ENCODE measurements around the gene B9D1.

The B9D1 gene

DNA sequence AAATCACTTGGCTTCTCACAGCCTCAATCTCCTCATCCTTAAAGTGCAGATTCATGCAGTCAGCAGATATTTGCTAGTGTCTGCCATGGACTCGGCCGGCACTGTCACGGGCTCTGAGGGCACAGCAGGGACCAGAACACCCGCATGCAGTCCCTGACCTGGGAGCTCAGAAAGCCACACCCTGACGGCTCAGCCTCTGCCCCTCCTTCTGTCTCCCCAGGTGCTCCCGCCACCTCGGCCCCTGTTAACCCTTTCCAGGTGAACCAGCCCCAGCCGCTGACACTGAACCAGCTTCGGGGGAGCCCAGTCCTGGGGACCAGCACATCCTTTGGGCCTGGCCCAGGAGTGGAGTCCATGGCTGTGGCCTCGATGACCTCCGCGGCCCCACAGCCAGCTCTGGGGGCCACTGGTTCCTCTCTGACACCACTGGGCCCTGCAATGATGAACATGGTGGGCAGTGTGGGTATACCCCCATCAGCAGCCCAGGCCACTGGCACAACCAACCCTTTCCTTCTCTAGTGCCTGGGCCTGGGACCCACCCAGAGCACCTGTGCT, 28.7 kb downstream of the B9D1 start:
- in situ Hi-C loops (cut with HindIII; ENCODE audit: low pct_unique_long_range_greater_than_20kb, low sequenced_read_pairs) = no loop called here
- no peak for DNase-seq (ENCODE audit: low read depth in 1 of 2, low spot score in 1 of 2)
- no peak for TF ChIP-seq JUND (IDR thresholded peaks at IDR 0.05; ENCODE audit: low read depth)

DNA sequence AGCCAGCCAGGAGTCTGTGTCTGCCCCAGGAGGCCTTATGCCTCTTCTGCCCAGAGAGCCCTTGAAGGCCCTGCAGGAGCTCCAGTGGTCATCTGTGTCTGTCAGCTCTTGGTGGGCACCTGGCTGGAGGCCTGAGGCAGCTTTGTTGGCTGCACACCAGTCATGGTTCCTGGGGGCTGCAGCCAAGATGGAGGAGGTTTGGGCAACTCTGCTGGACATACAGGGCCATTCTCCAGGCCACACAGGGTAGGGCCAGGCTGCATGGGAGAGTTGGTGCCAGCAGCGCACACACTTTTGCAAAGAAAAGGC, 29.4 kb downstream of the B9D1 start:
- in situ Hi-C loops (cut with HindIII; ENCODE audit: low pct_unique_long_range_greater_than_20kb, low sequenced_read_pairs) = no loop called here

DNA sequence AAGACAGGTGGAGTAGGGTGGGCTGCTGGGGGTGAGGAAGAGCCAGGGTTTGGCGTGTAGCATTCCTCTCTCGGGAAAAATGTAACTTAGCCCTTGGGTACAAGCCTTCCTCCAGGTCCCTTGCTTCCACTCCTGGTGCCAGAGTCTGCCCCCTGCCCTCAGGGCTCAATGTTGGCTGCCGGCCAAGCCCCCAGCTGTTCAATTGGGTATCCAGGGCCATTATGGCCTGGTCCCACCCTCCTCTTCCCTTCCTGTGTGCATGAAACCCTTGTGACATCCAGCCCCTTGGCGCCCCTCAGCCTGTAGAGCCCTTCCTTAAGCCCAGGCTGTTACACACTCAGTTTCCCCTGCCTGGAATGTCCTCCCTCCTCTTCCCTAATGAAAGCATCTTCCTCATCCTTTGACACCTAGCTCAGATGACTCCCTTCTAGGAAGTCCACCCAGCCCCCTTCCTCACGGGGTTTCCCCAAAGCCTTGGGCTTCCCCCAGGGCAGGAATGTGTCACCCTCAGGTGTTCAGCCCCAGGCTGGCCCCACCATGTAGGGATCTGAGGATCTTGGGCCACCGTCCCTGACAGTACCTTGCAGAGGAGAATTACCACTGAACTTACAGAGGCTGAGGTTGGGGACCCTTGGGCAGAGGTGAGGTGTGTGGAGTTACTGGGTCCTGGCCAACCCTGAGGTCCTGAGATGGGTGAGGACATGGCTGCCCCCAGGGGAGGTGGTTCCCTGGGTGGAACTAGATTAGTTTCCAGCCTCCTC, 30.0 kb downstream of the B9D1 start:
- in situ Hi-C loops (cut with HindIII; ENCODE audit: low pct_unique_long_range_greater_than_20kb, low sequenced_read_pairs) = no loop called here
- TF ChIP-seq JUND (IDR thresholded peaks at IDR 0.05; ENCODE audit: low read depth) = no peak

More for the DNA sequence above, 29.4 kb downstream of the B9D1 start:
- no peak for TF ChIP-seq JUND (IDR thresholded peaks at IDR 0.05; ENCODE audit: low read depth)
- no peak for DNase-seq (ENCODE audit: low read depth in 1 of 2, low spot score in 1 of 2)

DNA sequence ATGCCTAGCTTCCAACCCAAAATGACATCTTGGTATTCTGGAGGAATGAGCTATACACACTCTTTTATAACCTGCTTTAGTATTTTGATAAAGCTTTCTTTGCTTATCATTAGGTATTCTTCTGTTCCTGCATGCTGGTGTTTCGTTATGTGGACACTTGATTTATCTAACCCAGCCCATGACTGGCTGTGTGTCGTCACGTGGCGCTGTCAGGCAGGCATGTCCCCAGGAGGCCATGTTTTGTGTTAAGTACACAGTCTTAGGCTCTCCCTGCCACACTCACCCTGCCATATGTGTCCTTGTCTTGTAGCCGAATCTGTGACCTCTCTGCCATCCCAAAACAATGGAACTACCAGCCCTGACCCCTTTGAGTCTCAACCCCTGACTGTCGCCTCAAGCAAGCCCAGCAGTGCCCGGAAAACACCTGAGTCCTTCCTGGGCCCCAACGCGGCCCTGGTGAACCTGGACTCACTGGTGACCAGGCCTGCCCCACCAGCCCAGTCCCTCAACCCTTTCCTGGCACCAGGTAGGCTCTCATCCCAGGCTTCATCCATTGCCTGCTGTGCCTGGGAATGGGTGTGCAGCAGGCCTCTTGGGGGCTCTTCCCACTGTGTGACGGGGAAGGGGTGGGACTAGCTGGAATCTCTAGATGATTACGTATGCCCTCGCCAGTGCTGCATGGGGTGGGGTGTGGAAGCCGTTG, 30.8 kb downstream of the B9D1 start:
- no peak for TF ChIP-seq JUND (IDR thresholded peaks at IDR 0.05; ENCODE audit: low read depth)
- in situ Hi-C loops (cut with HindIII; ENCODE audit: low pct_unique_long_range_greater_than_20kb, low sequenced_read_pairs) = no loop called here
- DNase-seq (ENCODE audit: low read depth in 1 of 2, low spot score in 1 of 2) = no peak

More for the DNA sequence above, 30.0 kb downstream of the B9D1 start:
- DNase-seq (ENCODE audit: low read depth in 1 of 2, low spot score in 1 of 2) = no peak

DNA sequence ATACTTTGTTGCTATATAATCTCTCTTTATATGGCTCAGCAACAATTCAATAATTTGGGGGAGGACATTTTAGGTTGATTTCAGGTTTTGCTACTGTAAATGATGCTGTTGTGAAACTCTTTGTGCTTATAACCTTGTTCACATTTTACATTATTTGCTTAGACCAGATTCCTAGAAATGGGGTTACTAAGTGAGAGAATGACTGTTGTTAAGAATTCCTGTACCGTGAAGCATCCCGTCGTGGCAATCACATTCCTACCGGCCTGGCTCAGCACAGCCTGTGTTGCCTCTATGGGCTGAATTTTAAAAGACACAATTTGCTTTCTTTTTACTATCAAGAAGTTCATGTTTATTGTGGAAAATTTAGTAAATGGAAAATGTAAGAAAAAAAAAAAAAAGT, 31.4 kb downstream of the B9D1 start:
- DNase-seq (ENCODE audit: low read depth in 1 of 2, low spot score in 1 of 2) = no peak
- in situ Hi-C loops (cut with HindIII; ENCODE audit: low pct_unique_long_range_greater_than_20kb, low sequenced_read_pairs) = no loop called here

DNA sequence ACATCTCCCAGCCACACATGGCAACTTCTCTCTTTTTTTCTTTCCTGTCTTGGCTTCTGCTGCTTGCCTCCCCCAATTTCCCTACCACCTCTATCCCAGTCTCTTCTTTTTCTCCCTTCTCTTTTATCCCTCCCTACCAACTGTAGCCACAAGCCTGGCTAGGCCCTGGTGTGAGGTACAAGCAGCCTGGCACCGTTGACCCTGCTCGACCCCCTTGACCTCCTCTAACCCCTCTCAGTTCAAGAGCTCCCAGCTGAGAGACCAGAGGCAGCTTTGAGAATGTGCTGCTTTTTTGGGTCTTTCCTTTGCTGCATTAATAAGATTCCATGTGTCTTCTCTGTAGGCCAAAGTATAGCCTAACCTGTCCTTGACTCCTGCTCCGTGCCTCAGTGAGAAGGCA, 32.3 kb downstream of the B9D1 start:
- TF ChIP-seq JUND (IDR thresholded peaks at IDR 0.05; ENCODE audit: low read depth) = no peak
- in situ Hi-C loops (cut with HindIII; ENCODE audit: low pct_unique_long_range_greater_than_20kb, low sequenced_read_pairs) = no loop called here
- DNase-seq (ENCODE audit: low read depth in 1 of 2, low spot score in 1 of 2) = no peak

More for the DNA sequence above, 31.4 kb downstream of the B9D1 start:
- no peak for TF ChIP-seq JUND (IDR thresholded peaks at IDR 0.05; ENCODE audit: low read depth)

DNA sequence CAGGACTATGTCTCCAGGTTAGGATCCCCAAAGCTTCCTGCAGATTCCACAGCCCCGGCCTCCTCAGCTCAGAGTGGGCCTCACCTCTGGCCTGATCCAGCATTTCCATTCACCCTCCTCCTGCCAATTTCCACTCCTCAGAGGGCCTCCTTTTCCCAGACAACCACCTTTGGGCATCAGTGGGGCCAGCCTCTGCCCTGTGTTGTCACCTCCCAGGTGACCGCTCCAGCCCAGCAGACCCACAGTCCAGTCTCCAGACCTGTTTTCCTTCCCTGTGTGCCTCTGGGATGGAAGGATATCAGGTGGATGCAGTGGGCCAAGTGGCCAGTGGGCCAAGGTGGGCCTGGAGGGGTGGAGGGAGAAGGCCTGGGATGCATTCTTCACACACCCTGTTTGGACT, 32.7 kb downstream of the B9D1 start:
- in situ Hi-C loops (cut with HindIII; ENCODE audit: low pct_unique_long_range_greater_than_20kb, low sequenced_read_pairs) = no loop called here
- TF ChIP-seq JUND (IDR thresholded peaks at IDR 0.05; ENCODE audit: low read depth) = no peak
- DNase-seq (ENCODE audit: low read depth in 1 of 2, low spot score in 1 of 2) = no peak

DNA sequence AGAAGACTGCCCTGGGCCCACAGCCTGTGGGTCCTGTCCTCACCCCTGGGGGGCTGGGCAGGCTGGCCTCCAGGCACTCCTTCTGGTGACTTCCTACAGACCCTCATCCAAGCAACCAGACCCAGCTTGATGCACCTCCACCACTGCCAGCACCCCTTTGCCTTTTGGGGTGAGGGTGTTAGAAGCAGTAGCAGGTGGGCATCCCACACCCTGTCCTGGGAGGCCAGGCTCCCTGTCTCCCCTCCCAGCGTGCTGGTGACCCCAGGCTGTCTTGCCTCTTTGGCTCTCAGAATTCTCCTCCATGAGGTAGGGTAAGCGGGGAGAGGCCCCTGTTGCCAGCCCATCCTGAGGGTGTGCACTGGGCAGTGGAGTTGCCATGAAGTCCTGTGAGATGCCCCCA, 33.4 kb downstream of the B9D1 start:
- in situ Hi-C loops (cut with HindIII; ENCODE audit: low pct_unique_long_range_greater_than_20kb, low sequenced_read_pairs) = no loop called here
- no peak for TF ChIP-seq JUND (IDR thresholded peaks at IDR 0.05; ENCODE audit: low read depth)
- DNase-seq (ENCODE audit: low read depth in 1 of 2, low spot score in 1 of 2) = no peak

DNA sequence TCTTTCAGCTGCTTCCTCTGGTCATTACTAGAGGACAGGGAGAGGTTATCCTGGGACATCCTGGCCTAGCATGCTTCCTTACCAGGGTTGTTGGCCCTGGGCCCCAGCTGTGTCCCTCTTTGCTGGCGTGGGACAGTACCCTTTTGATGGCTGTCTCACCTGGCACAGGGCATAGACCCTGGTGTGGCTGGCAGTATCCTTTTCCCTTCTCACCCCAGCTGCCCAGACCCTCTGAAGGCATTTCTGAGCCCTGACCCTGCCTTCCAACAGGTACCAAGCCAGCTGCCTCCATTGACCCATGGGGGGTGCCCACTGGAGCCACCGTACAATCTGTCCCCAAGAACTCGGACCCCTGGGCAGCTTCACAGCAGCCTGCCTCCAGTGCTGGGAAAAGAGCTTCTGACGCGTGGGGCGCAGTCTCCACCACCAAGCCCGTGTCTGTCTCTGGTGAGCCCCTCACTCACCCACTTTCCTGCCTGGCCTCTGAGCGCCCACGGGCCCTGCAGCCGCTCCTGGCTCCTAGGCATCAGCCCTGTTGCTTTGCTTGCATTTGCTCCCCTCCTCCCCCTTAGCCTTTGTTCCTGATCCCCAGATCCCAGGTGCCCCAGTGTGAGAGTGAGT, 34.0 kb downstream of the B9D1 start:
- in situ Hi-C loops (cut with HindIII; ENCODE audit: low pct_unique_long_range_greater_than_20kb, low sequenced_read_pairs) = no loop called here
- TF ChIP-seq JUND (IDR thresholded peaks at IDR 0.05; ENCODE audit: low read depth) = no peak
- DNase-seq (ENCODE audit: low read depth in 1 of 2, low spot score in 1 of 2) = no peak

DNA sequence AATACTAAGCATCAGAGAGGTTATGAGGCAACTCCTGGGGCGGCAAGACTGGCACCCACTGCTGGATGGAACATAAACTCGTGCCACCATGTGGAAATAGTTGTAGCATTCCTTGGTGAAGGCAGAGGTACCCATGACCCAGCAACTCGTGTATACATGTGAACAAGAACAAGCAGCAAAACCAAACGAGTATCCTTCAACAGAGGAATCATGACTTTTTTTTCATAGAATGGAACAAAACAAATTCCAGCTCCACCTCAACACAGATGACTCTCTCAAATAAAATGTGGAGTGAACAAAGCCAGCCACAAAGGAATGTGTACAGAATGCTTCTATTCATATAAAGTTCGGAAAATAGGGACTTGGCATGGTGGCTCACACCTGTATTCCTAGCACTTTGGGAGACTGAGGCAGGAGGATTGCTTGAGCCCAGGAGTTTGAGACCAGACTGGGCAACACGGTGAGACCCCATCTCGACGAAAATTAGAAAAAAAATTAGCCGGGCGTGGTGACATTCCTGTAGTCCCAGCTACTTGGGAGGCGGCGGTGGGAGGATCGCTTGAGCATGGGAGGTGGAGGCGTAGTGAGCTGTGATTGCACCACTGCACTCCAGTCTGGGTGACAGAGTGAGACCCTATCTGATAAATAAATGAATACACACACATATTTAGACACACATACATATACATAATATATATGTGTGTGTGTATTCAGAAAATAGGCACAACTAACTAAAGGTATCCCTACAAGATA, 35.3 kb downstream of the B9D1 start:
- in situ Hi-C loops (cut with HindIII; ENCODE audit: low pct_unique_long_range_greater_than_20kb, low sequenced_read_pairs) = no loop called here
- no peak for TF ChIP-seq JUND (IDR thresholded peaks at IDR 0.05; ENCODE audit: low read depth)
- no peak for DNase-seq (ENCODE audit: low read depth in 1 of 2, low spot score in 1 of 2)

DNA sequence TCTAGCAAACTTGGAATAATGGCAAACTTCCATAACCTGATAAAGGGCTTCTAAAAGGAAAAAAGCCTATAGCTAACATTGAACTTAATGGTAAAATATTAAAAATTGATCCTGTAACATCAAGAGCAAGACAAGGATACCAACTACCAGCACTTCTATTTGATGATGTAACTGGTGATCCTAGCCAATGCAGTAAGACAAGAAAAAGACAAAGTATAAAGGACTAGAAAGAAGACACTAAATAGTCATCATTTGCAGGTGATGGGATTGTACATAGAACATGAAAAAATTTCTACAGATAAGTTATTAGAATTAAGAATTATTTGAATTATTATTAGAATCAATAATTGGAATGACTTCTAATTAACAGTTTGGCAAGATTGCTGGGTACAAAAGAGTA, 37.0 kb downstream of the B9D1 start:
- no peak for DNase-seq (ENCODE audit: low read depth in 1 of 2, low spot score in 1 of 2)
- TF ChIP-seq JUND (IDR thresholded peaks at IDR 0.05; ENCODE audit: low read depth) = no peak
- in situ Hi-C loops (cut with HindIII; ENCODE audit: low pct_unique_long_range_greater_than_20kb, low sequenced_read_pairs) = no loop called here

DNA sequence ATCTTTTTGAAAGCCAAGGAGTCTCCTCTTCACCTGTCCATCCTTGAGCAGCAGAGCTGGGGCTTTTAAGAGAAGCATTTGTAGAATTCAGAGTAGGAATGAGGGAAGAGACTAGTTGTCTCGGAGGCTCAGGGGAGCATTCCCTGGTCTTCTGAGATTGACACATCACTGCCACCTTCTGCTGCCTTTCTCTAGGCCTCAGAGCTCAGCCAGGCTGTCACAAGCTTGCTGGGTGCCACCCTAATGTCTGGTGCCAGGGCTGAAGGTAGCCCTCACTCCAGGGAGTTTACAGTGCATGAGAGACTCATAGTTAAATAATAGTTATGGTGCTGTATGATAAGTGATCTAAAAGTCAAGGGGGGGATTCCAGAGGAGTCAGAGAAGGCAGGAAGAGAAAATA, 39.7 kb downstream of the B9D1 start:
- in situ Hi-C loops (cut with HindIII; ENCODE audit: low pct_unique_long_range_greater_than_20kb, low sequenced_read_pairs) = no loop called here
- DNase-seq (ENCODE audit: low read depth in 1 of 2, low spot score in 1 of 2) = no peak
- no peak for TF ChIP-seq JUND (IDR thresholded peaks at IDR 0.05; ENCODE audit: low read depth)

Data from T47D (cell line).